ENCODE measurements around the gene RSPO1. TPM values are rescaled to one million over a fixed set of nuclear protein-coding genes. Genes with fewer than 3 reads are reported as not detected.

RSPO1 gene
- total and polyA plus RNA-seq, 2 of the 13 experiments (the other 11 are each of a cell fraction or from before 2014, with no cell fraction given) = not detected

- TF ChIP-seq TSC22D2 (CRISPR knock-in tag; IDR thresholded peaks at IDR 0.05; ENCODE audit: borderline replicate concordance) (no peak), RXRB (CRISPR knock-in tag; IDR thresholded peaks at IDR 0.05; ENCODE audit: borderline replicate concordance) (no peak), ZNF225 (CRISPR knock-in tag; IDR thresholded peaks at IDR 0.05) (no peak), BRD4 (CRISPR knock-in tag; IDR thresholded peaks at IDR 0.05) (no peak), ZBTB10 (CRISPR knock-in tag; IDR thresholded peaks at IDR 0.05; ENCODE audit: borderline replicate concordance) (no peak), LCORL (IDR thresholded peaks at IDR 0.05) (no peak), LCORL (CRISPR knock-in tag; IDR thresholded peaks at IDR 0.05) (peak; percentile 59), SNAI1 (CRISPR knock-in tag; IDR thresholded peaks at IDR 0.05; ENCODE audit: borderline replicate concordance) (no peak), NRL (CRISPR knock-in tag; IDR thresholded peaks at IDR 0.05; ENCODE audit: borderline replicate concordance) (no peak), KLF12 (CRISPR knock-in tag; IDR thresholded peaks at IDR 0.05; ENCODE audit: borderline replicate concordance) (no peak), ZBTB40 (IDR thresholded peaks at IDR 0.05) (no peak), ZBTB40 (CRISPR knock-in tag; IDR thresholded peaks at IDR 0.05) (no peak), HNRNPL (IDR thresholded peaks at IDR 0.05; ENCODE audit: low read depth, low read length) (0 out of 2 replicates have a peak, but pooled peaks have one; percentile 27), GPN1 (CRISPR knock-in tag; IDR thresholded peaks at IDR 0.05; ENCODE audit: borderline replicate concordance) (no peak), CEBPB (IDR thresholded peaks at IDR 0.05; ENCODE audit: borderline replicate concordance, low read depth, low read length) (no peak)
- TF ChIP-seq, protein P1, sequence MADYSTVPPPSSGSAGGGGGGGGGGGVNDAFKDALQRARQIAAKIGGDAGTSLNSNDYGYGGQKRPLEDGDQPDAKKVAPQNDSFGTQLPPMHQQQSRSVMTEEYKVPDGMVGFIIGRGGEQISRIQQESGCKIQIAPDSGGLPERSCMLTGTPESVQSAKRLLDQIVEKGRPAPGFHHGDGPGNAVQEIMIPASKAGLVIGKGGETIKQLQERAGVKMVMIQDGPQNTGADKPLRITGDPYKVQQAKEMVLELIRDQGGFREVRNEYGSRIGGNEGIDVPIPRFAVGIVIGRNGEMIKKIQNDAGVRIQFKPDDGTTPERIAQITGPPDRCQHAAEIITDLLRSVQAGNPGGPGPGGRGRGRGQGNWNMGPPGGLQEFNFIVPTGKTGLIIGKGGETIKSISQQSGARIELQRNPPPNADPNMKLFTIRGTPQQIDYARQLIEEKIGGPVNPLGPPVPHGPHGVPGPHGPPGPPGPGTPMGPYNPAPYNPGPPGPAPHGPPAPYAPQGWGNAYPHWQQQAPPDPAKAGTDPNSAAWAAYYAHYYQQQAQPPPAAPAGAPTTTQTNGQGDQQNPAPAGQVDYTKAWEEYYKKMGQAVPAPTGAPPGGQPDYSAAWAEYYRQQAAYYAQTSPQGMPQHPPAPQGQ (CRISPR knock-in tag; IDR thresholded peaks at IDR 0.05; ENCODE audit: borderline replicate concordance) = no peak
Measured at GRCh38 chr1:37657620-37658412, 23.1 kb upstream of the RSPO1 start (continued).
